Cerebellar nuclear complex (tissue), 1 donor: ENCODE results near the gene DDX43.
"Not testable (repeated sequence)": the region's sequence is repeated elsewhere in the genome, so short reads cannot be mapped to it uniquely, and the experiment has no call there.

Experiments
- DNase-seq, 2 experiments: peaks; one replicate each; lab custom pipeline; 2025; lab: John Stamatoyannopoulos, UW

DDX43 gene

GRCh38 chr6:73394577-73395354 is at the start of gene DDX43:
Gene DDX43, plus strand, starts transcription at chr6:73394828. Its CDS starts 78 bp downstream, at chr6:73394906.
- no peak for DNase-seq

GRCh38 chr6:73348550-73349204 is 46.0 kb upstream of the DDX43 start:
- no peak for DNase-seq

- DNase-seq = no peak
Measured at GRCh38 chr6:73349311-73349710, 45.3 kb upstream of the DDX43 start.

- DNase-seq = no peak
Measured at GRCh38 chr6:73353636-73354593, 40.7 kb upstream of the DDX43 start, which contains the start of gene DPPA5. Gene DPPA5, minus strand, starts transcription at chr6:73354276. Its CDS starts 51 bp downstream, at chr6:73354225.

- no peak for DNase-seq
Measured at GRCh38 chr6:73362358-73362757, 32.3 kb upstream of the DDX43 start, which contains the start of gene KHDC3L. Gene KHDC3L, plus strand, starts transcription at chr6:73362658. Its CDS starts 72 bp downstream, at chr6:73362730.

- no peak for DNase-seq
Measured at GRCh38 chr6:73362869-73363536, 31.6 kb upstream of the DDX43 start.

GRCh38 chr6:73363537-73363875 is 31.1 kb upstream of the DDX43 start:
- DNase-seq = no peak

- no peak for DNase-seq
Measured at GRCh38 chr6:73364121-73364520, 30.5 kb upstream of the DDX43 start.

GRCh38 chr6:73364549-73364948 is 30.1 kb upstream of the DDX43 start:
- no peak for DNase-seq

GRCh38 chr6:73367761-73368355 is 26.8 kb upstream of the DDX43 start:
- DNase-seq = peak in 1 of 2 experiments; percentile 29

- DNase-seq = no peak
Measured at GRCh38 chr6:73368675-73369074, 26.0 kb upstream of the DDX43 start.

GRCh38 chr6:73369157-73369556 is 25.5 kb upstream of the DDX43 start:
- no peak for DNase-seq

- no peak for DNase-seq
Measured at GRCh38 chr6:73369563-73369962, 25.1 kb upstream of the DDX43 start, which contains the start of gene OOEP. Gene OOEP, minus strand, starts transcription at chr6:73369897. Its CDS starts 105 bp downstream, at chr6:73369792.

- DNase-seq = no peak
Measured at GRCh38 chr6:73371984-73372383, 22.6 kb upstream of the DDX43 start.

GRCh38 chr6:73372516-73372915 is 22.1 kb upstream of the DDX43 start:
- peak; percentile 85 to 97 for DNase-seq

GRCh38 chr6:73375216-73375615 is 19.4 kb upstream of the DDX43 start:
- peak in 1 of 2 experiments; percentile 32 for DNase-seq

GRCh38 chr6:73377225-73377624 is 17.4 kb upstream of the DDX43 start:
- no peak for DNase-seq

GRCh38 chr6:73381531-73381930 is 13.1 kb upstream of the DDX43 start:
- DNase-seq = not testable (repeated sequence)

GRCh38 chr6:73382462-73383113 is 12.0 kb upstream of the DDX43 start:
- DNase-seq = no peak

GRCh38 chr6:73388433-73388799 is 6.2 kb upstream of the DDX43 start:
- no peak for DNase-seq
